OCI-LY7 (cell line): ENCODE measurements around the gene EXT2. TPM values are rescaled to one million over a fixed set of nuclear protein-coding genes. Genes with fewer than 3 reads are reported as not detected.

Experiments used
- BruUV-seq: library from RNA; stranded (reverse); fragments of 400-500 nt; replicated peaks from 2 replicates; lab custom pipeline; 2021; lab: Mats Ljungman, UMichigan
- CTCF ChIA-PET: fragments of 300-600 bp; sonication (Branson Sonifier 250); formaldehyde crosslinking; loops from one replicate; lab custom pipeline; 2022; ENCODE audit warnings: antibody characterized with exemption; ENCODE audit not compliant: unreplicated experiment; lab: Charles Lee
- POLR2A ChIA-PET: fragments of 300-600 bp; sonication (Branson Sonifier 250); formaldehyde crosslinking; loops from one replicate; lab custom pipeline; 2022; ENCODE audit warnings: antibody characterized with exemption; lab: Charles Lee
- DNase-seq: peaks from one replicate; pipeline ENCODE4 v3.0.0-alpha.2; 2015; ENCODE audit warnings: low spot score
- H2AFZ ChIP-seq: fragments of 200-600 bp; sonication (generic), shearing (Covaris generic); 2 replicates; pipeline ENCODE4 v1.6.1; 2014; ENCODE audit warnings: mild to moderate bottlenecking, antibody characterized with exemption, low read length, moderate library complexity
- H3K27ac ChIP-seq: fragments of 200-600 bp; sonication (generic); 2 replicates; pipeline ENCODE4 v1.5.1; 2014; ENCODE audit warnings: mixed run types, low read depth, mild to moderate bottlenecking, moderate library complexity, low read length, inconsistent platforms; ENCODE audit not compliant: poor library complexity, severe bottlenecking
- H3K36me3 ChIP-seq: fragments of 200-600 bp; sonication (generic); 2 replicates; pipeline ENCODE4 v1.6.1; 2014; ENCODE audit warnings: mild to moderate bottlenecking, antibody characterized with exemption, low read length, moderate library complexity, mixed read lengths; ENCODE audit not compliant: insufficient read depth
- H3K4me1 ChIP-seq: fragments of 200-600 bp; sonication (generic); 2 replicates; pipeline ENCODE4 v1.5.1; 2014; ENCODE audit warnings: mild to moderate bottlenecking, low read length; ENCODE audit not compliant: insufficient read depth, poor library complexity, severe bottlenecking
- H3K4me2 ChIP-seq: fragments of 200-600 bp; sonication (generic); 2 replicates; pipeline ENCODE4 v1.6.1; 2014; ENCODE audit warnings: mild to moderate bottlenecking, low read length
- H3K4me3 ChIP-seq: fragments of 200-600 bp; sonication (generic); 2 replicates; pipeline ENCODE4 v1.5.1; 2014; ENCODE audit warnings: mild to moderate bottlenecking, low read depth, low read length; ENCODE audit not compliant: poor library complexity, severe bottlenecking
- H3K79me2 ChIP-seq: fragments of 200-600 bp; sonication (generic); 2 replicates; pipeline ENCODE4 v1.6.1; 2016; ENCODE audit warnings: low read depth, mild to moderate bottlenecking, low read length, moderate library complexity, mixed read lengths; ENCODE audit not compliant: insufficient read depth
- H3K9me2 ChIP-seq: fragments of 200-600 bp; sonication (generic); 2 replicates; pipeline ENCODE4 v1.6.1; 2016; ENCODE audit warnings: mild to moderate bottlenecking, low read length, mixed read lengths; ENCODE audit not compliant: insufficient read depth
- H3K9me3 ChIP-seq: fragments of 200-600 bp; sonication (generic); 2 replicates; pipeline ENCODE4 v1.6.1; 2014; ENCODE audit warnings: mild to moderate bottlenecking, mixed run types, low read length, mixed read lengths
- H4K20me1 ChIP-seq: fragments of 200-600 bp; sonication (generic); 2 replicates; pipeline ENCODE4 v1.6.1; 2014; ENCODE audit warnings: mild to moderate bottlenecking, antibody characterized with exemption, low read length, moderate library complexity, mixed read lengths; ENCODE audit not compliant: insufficient read depth
- EZH2phosphoT487 ChIP-seq: fragments of 200-600 bp; sonication (generic); IDR thresholded peaks from 2 replicates; pipeline ENCODE4 v1.6.1; 2018; ENCODE audit warnings: low read depth, borderline replicate concordance, mild to moderate bottlenecking, mixed run types, antibody characterized with exemption, low read length, moderate library complexity, mixed read lengths
- intact Hi-C: fragments of 100-400 bp; cut with micrococcal nuclease; formaldehyde crosslinking; loops from one replicate; pipeline ENCODE4 v1.10.0; 2022; ENCODE audit not compliant: unreplicated experiment
- total RNA-seq, 2 experiments: library from RNA; depleted of rRNA in 1 of 2; stranded (reverse); fragments of >200 nt in 1 of 2; shearing (Covaris generic) in 1 of 2; gene quantifications; 2 replicates each; pipeline ENCODE4 v1.2.3, GENCODE V29; 2014 to 2022
- TF ChIP-seq, protein P1 (sequence below): fragments of 200-600 bp; sonication (generic); conservative IDR thresholded peaks from 2 replicates; pipeline ENCODE4 v1.5.1; 2014; ENCODE audit warnings: mild to moderate bottlenecking, antibody characterized with exemption, low read length, moderate library complexity, mixed read lengths

EXT2 gene
- total RNA-seq, 2 experiments from 2014 or later: 22.3 to 31.8 TPM

DNA sequence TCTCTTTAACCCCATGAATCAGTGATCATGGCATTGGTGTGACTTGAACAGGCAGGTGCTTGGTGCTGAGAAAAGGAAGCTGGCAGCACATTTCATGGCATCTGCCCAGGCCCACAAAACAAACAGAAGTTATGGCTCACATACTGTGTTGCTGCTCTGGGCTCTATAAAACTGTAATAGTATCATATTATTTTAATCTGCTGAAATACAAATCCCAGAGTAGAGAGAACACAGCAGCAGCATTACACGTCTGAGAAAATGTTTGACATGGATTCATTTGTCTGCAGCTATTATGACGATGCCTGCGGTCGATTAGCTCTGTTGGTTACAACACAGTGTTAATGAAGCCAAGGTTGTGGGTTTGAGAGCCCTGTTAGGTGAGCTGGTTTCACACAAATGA, 133.6 kb downstream of the EXT2 start:
- H3K79me2 ChIP-seq: no peaks in the 10 kb centered on the region
- CTCF ChIA-PET: no interaction called here
- no peaks in the 10 kb centered on the region for H3K36me3 ChIP-seq
- intact Hi-C loops: no loop called here
- POLR2A ChIA-PET: no interaction called here
- no peaks in the 10 kb centered on the region for H4K20me1 ChIP-seq
- no peak overlapping the region for H3K4me3 ChIP-seq
- H3K4me1 ChIP-seq: no peaks in the 10 kb centered on the region
- H3K9me2 ChIP-seq: no peaks in the 10 kb centered on the region
- BruUV-seq: no TSS peak
- no peak for TF ChIP-seq EZH2phosphoT487
- TF ChIP-seq, protein P1, sequence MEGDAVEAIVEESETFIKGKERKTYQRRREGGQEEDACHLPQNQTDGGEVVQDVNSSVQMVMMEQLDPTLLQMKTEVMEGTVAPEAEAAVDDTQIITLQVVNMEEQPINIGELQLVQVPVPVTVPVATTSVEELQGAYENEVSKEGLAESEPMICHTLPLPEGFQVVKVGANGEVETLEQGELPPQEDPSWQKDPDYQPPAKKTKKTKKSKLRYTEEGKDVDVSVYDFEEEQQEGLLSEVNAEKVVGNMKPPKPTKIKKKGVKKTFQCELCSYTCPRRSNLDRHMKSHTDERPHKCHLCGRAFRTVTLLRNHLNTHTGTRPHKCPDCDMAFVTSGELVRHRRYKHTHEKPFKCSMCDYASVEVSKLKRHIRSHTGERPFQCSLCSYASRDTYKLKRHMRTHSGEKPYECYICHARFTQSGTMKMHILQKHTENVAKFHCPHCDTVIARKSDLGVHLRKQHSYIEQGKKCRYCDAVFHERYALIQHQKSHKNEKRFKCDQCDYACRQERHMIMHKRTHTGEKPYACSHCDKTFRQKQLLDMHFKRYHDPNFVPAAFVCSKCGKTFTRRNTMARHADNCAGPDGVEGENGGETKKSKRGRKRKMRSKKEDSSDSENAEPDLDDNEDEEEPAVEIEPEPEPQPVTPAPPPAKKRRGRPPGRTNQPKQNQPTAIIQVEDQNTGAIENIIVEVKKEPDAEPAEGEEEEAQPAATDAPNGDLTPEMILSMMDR: no peak
- H3K9me3 ChIP-seq: no peaks in the 10 kb centered on the region
- H3K27ac ChIP-seq: no peak overlapping the region
- no peak overlapping the region for H3K4me2 ChIP-seq
- no peak overlapping the region for H2AFZ ChIP-seq
- DNase-seq: no peak

DNA sequence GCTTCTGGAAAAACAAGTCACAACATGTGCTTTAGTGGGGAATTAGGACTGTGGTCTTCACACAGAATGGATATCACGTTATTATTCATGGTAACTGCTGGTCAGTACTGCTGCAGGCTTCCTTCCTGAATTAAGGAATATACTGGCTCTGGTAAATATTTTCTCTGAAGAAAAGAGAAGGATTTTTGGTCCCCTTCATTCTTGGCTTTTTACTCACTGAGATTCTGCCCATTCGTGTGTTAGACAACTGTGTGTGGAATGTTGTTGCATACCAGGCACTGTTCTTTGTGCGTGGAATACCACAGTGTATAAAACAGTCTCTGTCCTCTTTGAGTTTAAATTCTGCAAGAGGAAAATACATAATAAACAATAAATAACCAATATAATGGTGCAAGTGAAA, 134.1 kb downstream of the EXT2 start:
- CTCF ChIA-PET: no interaction called here
- Histone ChIP-seq H3K9me3 (no peaks in the 10 kb centered on the region), H3K4me3 (no peak overlapping the region), H3K36me3 (no peaks in the 10 kb centered on the region), H2AFZ (no peak overlapping the region), H3K9me2 (no peaks in the 10 kb centered on the region), H3K79me2 (no peaks in the 10 kb centered on the region), H3K4me2 (no peak overlapping the region), H4K20me1 (no peaks in the 10 kb centered on the region), H3K4me1 (no peaks in the 10 kb centered on the region), H3K27ac (no peak overlapping the region)
- intact Hi-C loops: no loop called here
- no peak for DNase-seq
- no TSS peak for BruUV-seq
- no peak for TF ChIP-seq EZH2phosphoT487
- POLR2A ChIA-PET: no interaction called here

DNA sequence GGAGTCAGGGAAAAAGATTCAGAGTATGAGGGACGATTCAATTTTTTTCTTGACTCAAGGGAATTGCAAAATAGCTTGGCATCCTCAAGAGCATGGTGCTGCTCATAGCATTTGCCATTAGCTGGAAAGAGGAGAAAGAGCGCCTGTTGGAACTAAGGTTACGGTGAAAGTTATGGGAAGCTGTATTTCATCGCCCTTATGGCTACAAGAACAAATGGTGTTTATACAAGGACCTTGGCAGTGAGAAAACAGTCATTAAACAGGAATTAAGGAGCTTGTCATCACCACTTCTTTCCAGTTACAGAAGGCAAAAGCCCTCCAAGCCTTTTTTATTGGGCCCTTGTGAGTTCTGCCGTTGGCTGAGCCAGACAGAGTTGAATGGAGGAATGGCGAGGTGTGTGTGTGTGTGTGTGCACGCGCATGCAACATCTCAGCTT, 140.3 kb downstream of the EXT2 start:
- Histone ChIP-seq H3K4me2 (no peak overlapping the region), H2AFZ (no peak overlapping the region), H3K4me3 (no peak overlapping the region), H4K20me1 (no peaks in the 10 kb centered on the region), H3K9me2 (no peaks in the 10 kb centered on the region), H3K9me3 (no peaks in the 10 kb centered on the region), H3K4me1 (no peaks in the 10 kb centered on the region), H3K36me3 (peaks cover 10% of the 10 kb centered on the region; the same call in 1 of the 2 replicates), H3K27ac (no peak overlapping the region), H3K79me2 (no peaks in the 10 kb centered on the region)
- TF ChIP-seq, protein P1: no peak
- TF ChIP-seq EZH2phosphoT487: no peak
- POLR2A ChIA-PET: interaction anchor here (1.1 kb wide), 1 partner anchor 23 kb away, joined by 3 read pairs; no protein-coding TSS in a partner anchor
- CTCF ChIA-PET: no interaction called here
- DNase-seq: no peak
- intact Hi-C loops: no loop called here
- no TSS peak for BruUV-seq
